Activated naive CD8-positive, alpha-beta T cell treated with anti-CD3 and anti-CD28 coated beads, Interleukin-2, amount 50 U/mL, for 24 hours (primary cell): ENCODE results near the gene OR1C1.
"Not testable (repeated sequence)": the region's sequence is repeated elsewhere in the genome, so short reads cannot be mapped to it uniquely, and the experiment has no call there.

ENCODE experiments used
- ATAC-seq: fragments of 150-1000 bp; cut with Tn5 transposase; one replicate; pipeline ENCODE4 v1.10.0; 2021
- DNase-seq: peaks from one replicate; pipeline ENCODE4 v3.0.0; 2021
- H3K27ac Mint-ChIP-seq: one replicate; pipeline ENCODE4 v1.8.0; 2021; ENCODE audit warnings: mild to moderate bottlenecking, mixed read lengths
- H3K27me3 Mint-ChIP-seq: one replicate; pipeline ENCODE4 v1.8.0; 2021; ENCODE audit warnings: mixed read lengths
- H3K36me3 Mint-ChIP-seq: one replicate; pipeline ENCODE4 v1.8.0; 2021; ENCODE audit warnings: low read depth, mixed read lengths
- H3K4me1 Mint-ChIP-seq: one replicate; pipeline ENCODE4 v1.8.0; 2021; ENCODE audit warnings: mixed read lengths
- H3K4me3 Mint-ChIP-seq: one replicate; pipeline ENCODE4 v1.8.0; 2021; ENCODE audit warnings: mild to moderate bottlenecking, moderate library complexity, mixed read lengths
- H3K9me3 Mint-ChIP-seq: one replicate; pipeline ENCODE4 v1.8.0; 2021; ENCODE audit warnings: mixed read lengths

Gene OR1C1

GRCh38 chr1:247710681-247711080, 49.7 kb downstream of the OR1C1 start:
- not testable (repeated sequence) for H3K27ac Mint-ChIP-seq, H3K27me3 Mint-ChIP-seq, H3K4me3 Mint-ChIP-seq, ATAC-seq, H3K36me3 Mint-ChIP-seq, H3K4me1 Mint-ChIP-seq, DNase-seq, H3K9me3 Mint-ChIP-seq
